ENCODE data around the gene DCHS2.

Gene DCHS2

DNA sequence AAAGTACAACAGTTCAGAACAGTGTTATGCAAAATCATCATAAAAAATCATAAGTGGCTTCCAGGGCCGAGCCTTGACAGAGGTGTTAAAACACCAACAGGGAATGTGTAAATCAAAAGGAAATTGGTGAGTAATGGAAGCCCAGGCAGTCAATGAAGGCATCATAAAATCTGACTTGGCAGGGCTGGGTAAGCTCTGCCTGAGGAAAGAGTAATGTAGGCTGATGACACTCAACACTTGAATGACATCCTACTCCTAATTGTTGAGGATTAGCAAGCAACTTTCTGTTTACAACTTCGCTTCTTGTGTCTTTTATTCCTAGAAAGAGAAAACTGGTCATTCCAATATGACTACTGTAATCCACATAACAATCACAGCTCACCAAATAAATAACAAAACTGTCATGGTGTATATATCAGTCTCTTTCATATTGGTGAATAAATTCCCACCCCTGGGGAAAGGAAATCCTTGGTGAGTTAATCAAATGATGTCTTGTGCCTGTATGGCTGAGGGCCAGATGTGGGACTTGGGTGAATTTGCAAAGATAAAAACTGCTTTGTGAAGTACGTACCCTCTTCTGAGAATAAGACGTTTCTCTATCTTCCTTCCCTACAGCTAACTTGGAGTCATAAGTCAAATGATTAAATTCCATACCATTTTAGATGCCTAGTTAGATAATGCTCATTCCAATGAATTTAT lies 196.8 kb downstream of the DCHS2 start:
- H3K36me3 ChIP-seq (ENCODE audit: insufficient read depth, insufficient read length, low read length) = no peaks in the 10 kb centered on the region
- no peaks in the 10 kb centered on the region for H3K27me3 ChIP-seq (ENCODE audit: insufficient read depth, insufficient read length)
- DNase-seq (ENCODE audit: low read depth, low spot score) = no peak
- H3K9ac ChIP-seq (ENCODE audit: insufficient read length, low read depth) = no peak overlapping the region
- H3K4me3 ChIP-seq (ENCODE audit: insufficient read length, low read depth) = no peak overlapping the region
- no peaks in the 10 kb centered on the region for H3K4me1 ChIP-seq (ENCODE audit: insufficient read depth, insufficient read length)
- TF ChIP-seq SUZ12 (IDR thresholded peaks at IDR 0.05; ENCODE audit: extremely low read depth, insufficient read depth, insufficient read length) = no peak
- no peak for TF ChIP-seq ZNF274 (IDR thresholded peaks at IDR 0.05; ENCODE audit: low read depth, low read length)
- no peak for TF ChIP-seq YY1 (IDR thresholded peaks at IDR 0.05; ENCODE audit: insufficient read depth, insufficient read length)
- H3K9me3 ChIP-seq (ENCODE audit: insufficient read depth, low read length) = no peaks in the 10 kb centered on the region

DNA sequence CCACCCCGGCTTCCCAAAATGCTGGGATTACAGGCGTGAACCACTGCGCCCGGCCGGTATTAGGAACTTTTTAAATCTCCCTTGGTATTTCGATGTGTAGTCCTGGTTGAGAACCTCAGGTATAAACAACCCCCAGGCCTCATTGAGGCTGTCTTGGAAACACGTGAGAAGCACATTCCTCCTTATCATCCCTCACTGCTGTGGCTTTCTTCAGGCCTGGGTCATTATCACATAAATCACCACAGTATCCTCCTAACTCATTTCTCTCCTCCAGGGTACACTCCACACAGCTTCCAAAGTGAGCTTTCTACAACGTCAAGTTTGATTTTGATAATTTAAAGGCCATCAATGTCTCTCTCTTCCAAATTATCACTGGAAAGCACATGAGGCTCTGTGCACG lies 198.2 kb downstream of the DCHS2 start:
- Histone ChIP-seq H3K9ac (ENCODE audit: insufficient read length, low read depth) (no peak overlapping the region), H3K9me3 (ENCODE audit: insufficient read depth, low read length) (no peaks in the 10 kb centered on the region), H3K4me1 (ENCODE audit: insufficient read depth, insufficient read length) (no peaks in the 10 kb centered on the region), H3K4me3 (ENCODE audit: insufficient read length, low read depth) (no peak overlapping the region), H3K27me3 (ENCODE audit: insufficient read depth, insufficient read length) (no peaks in the 10 kb centered on the region), H3K36me3 (ENCODE audit: insufficient read depth, insufficient read length, low read length) (no peaks in the 10 kb centered on the region)
- TF ChIP-seq YY1 (IDR thresholded peaks at IDR 0.05; ENCODE audit: insufficient read depth, insufficient read length) = no peak
- no peak for TF ChIP-seq SUZ12 (IDR thresholded peaks at IDR 0.05; ENCODE audit: extremely low read depth, insufficient read depth, insufficient read length)
- no peak for TF ChIP-seq ZNF274 (IDR thresholded peaks at IDR 0.05; ENCODE audit: low read depth, low read length)
- DNase-seq (ENCODE audit: low read depth, low spot score) = no peak

DNA sequence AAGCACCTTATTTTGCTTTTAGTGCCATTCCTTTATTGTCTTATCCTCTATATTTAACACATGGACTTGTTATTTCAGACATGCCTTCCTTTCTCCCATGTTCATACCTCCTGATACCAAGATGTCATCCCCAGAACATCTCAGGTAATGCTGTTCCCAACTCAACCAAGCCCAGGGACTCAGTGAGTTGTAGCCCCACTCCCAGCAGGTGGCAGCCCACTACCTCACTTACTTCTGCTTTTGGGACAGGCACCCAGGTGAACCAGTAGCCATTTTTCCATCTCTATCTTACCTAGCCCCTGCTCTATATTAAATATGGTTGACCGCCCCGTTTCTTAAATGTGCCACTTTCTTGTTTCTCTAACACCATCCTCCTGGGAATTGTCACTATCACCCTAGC lies 199.0 kb downstream of the DCHS2 start:
- H3K36me3 ChIP-seq (ENCODE audit: insufficient read depth, insufficient read length, low read length) = no peaks in the 10 kb centered on the region
- H3K27me3 ChIP-seq (ENCODE audit: insufficient read depth, insufficient read length) = no peaks in the 10 kb centered on the region
- H3K9ac ChIP-seq (ENCODE audit: insufficient read length, low read depth) = no peak overlapping the region
- no peak for TF ChIP-seq ZNF274 (IDR thresholded peaks at IDR 0.05; ENCODE audit: low read depth, low read length)
- no peak for TF ChIP-seq YY1 (IDR thresholded peaks at IDR 0.05; ENCODE audit: insufficient read depth, insufficient read length)
- TF ChIP-seq SUZ12 (IDR thresholded peaks at IDR 0.05; ENCODE audit: extremely low read depth, insufficient read depth, insufficient read length) = no peak
- no peaks in the 10 kb centered on the region for H3K9me3 ChIP-seq (ENCODE audit: insufficient read depth, low read length)
- no peak for DNase-seq (ENCODE audit: low read depth, low spot score)
- H3K4me3 ChIP-seq (ENCODE audit: insufficient read length, low read depth) = no peak overlapping the region
- H3K4me1 ChIP-seq (ENCODE audit: insufficient read depth, insufficient read length) = no peaks in the 10 kb centered on the region

DNA sequence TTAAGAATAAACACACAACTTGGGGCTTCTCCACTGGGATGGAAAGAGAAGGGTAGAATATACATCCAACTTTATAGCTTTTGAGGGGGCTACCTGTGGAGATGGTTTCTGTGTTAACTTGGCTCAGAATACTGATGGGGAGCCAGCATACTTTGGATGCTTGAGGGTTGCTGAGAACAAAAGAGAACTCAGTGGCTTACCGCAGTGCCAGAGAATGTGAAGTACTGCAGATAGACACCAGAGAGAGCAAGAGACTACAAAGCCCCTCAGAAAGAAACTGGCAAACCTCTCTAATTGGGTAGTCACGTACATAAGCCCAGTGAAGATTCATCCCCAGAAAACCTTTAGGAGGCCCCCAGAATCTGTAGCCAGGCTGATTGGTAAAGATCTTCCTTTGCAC lies 214.4 kb downstream of the DCHS2 start:
- peak; percentile 78 for DNase-seq (ENCODE audit: low read depth, low spot score)
- H3K9ac ChIP-seq (ENCODE audit: insufficient read length, low read depth) = no peak overlapping the region
- no peak overlapping the region for H3K4me3 ChIP-seq (ENCODE audit: insufficient read length, low read depth)
- no peaks in the 10 kb centered on the region for H3K27me3 ChIP-seq (ENCODE audit: insufficient read depth, insufficient read length)
- TF ChIP-seq ZNF274 (IDR thresholded peaks at IDR 0.05; ENCODE audit: low read depth, low read length) (no peak), SUZ12 (IDR thresholded peaks at IDR 0.05; ENCODE audit: extremely low read depth, insufficient read depth, insufficient read length) (no peak), YY1 (IDR thresholded peaks at IDR 0.05; ENCODE audit: insufficient read depth, insufficient read length) (no peak)
- H3K4me1 ChIP-seq (ENCODE audit: insufficient read depth, insufficient read length) = no peaks in the 10 kb centered on the region
- no peaks in the 10 kb centered on the region for H3K36me3 ChIP-seq (ENCODE audit: insufficient read depth, insufficient read length, low read length)
- H3K9me3 ChIP-seq (ENCODE audit: insufficient read depth, low read length) = peaks cover 12% of the 10 kb centered on the region

DNA sequence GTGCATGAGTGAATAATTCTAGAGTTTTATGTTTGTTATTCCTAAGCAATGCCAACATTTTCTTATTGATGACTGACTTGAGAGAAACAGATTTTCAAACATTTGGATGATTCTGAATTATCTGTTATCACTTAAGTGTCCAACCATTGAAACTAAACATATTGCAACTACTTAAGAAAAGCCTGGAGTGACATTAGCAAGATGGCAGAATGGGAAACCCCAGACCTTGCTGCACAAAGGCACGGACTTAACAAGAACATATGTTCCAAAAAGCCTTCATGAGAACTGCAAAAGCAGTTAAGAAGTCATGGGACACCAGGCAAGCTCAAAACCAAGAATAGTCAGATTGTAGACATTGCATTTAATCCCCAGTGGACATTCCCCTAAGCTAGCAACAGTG lies 215.1 kb downstream of the DCHS2 start:
- no peak for TF ChIP-seq SUZ12 (IDR thresholded peaks at IDR 0.05; ENCODE audit: extremely low read depth, insufficient read depth, insufficient read length)
- TF ChIP-seq ZNF274 (IDR thresholded peaks at IDR 0.05; ENCODE audit: low read depth, low read length) = no peak
- no peak for TF ChIP-seq YY1 (IDR thresholded peaks at IDR 0.05; ENCODE audit: insufficient read depth, insufficient read length)
- Histone ChIP-seq H3K9ac (ENCODE audit: insufficient read length, low read depth) (no peak overlapping the region), H3K27me3 (ENCODE audit: insufficient read depth, insufficient read length) (no peaks in the 10 kb centered on the region), H3K36me3 (ENCODE audit: insufficient read depth, insufficient read length, low read length) (no peaks in the 10 kb centered on the region), H3K9me3 (ENCODE audit: insufficient read depth, low read length) (peaks cover 12% of the 10 kb centered on the region), H3K4me1 (ENCODE audit: insufficient read depth, insufficient read length) (no peaks in the 10 kb centered on the region), H3K4me3 (ENCODE audit: insufficient read length, low read depth) (no peak overlapping the region)
- DNase-seq (ENCODE audit: low read depth, low spot score) = no peak

DNA sequence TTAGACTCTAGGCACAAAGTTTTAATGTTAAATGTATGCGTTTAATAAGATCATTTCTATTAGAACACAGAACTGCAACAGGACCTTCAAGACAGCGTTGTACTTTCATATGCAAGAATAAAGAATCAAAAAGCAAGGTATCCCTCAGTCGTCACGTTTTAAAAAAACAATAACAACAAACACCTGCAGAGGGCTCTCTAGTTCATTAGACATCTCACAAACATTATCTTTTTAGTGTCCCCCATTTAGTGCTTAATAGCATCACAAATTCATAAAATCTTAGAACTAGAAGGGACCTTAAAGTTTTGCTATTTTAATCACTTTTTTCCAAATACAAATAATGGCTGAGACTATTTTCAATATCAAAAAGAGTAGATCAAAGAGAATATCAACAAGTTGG lies 236.6 kb downstream of the DCHS2 start:
- H3K9ac ChIP-seq (ENCODE audit: insufficient read length, low read depth) = no peak overlapping the region
- no peaks in the 10 kb centered on the region for H3K36me3 ChIP-seq (ENCODE audit: insufficient read depth, insufficient read length, low read length)
- no peaks in the 10 kb centered on the region for H3K27me3 ChIP-seq (ENCODE audit: insufficient read depth, insufficient read length)
- no peak for DNase-seq (ENCODE audit: low read depth, low spot score)
- H3K4me3 ChIP-seq (ENCODE audit: insufficient read length, low read depth) = no peak overlapping the region
- TF ChIP-seq YY1 (IDR thresholded peaks at IDR 0.05; ENCODE audit: insufficient read depth, insufficient read length) (no peak), SUZ12 (IDR thresholded peaks at IDR 0.05; ENCODE audit: extremely low read depth, insufficient read depth, insufficient read length) (no peak), ZNF274 (IDR thresholded peaks at IDR 0.05; ENCODE audit: low read depth, low read length) (no peak)
- no peaks in the 10 kb centered on the region for H3K4me1 ChIP-seq (ENCODE audit: insufficient read depth, insufficient read length)
- no peaks in the 10 kb centered on the region for H3K9me3 ChIP-seq (ENCODE audit: insufficient read depth, low read length)

DNA sequence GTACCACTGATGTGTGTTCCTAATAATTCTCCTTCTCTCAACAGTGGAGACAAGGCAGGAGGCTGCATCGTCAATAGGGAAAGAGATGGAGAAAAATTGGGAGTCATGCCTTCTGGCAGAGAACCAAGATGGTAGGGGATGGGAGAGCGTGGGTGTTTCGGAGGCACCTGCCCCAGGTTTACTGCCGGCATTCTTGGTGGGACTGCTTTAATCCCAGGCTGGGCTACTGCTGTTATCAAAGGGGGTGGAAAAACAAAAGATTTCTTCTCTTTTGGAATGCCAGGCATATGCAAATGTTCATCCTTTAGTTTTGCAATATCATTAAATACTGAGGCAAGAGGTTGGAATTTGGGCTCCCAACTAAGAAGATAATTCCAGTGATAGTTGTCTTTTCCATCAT lies 257.0 kb downstream of the DCHS2 start:
- H3K4me1 ChIP-seq (ENCODE audit: insufficient read depth, insufficient read length) = no peaks in the 10 kb centered on the region
- no peaks in the 10 kb centered on the region for H3K36me3 ChIP-seq (ENCODE audit: insufficient read depth, insufficient read length, low read length)
- no peak for TF ChIP-seq ZNF274 (IDR thresholded peaks at IDR 0.05; ENCODE audit: low read depth, low read length)
- no peak for TF ChIP-seq YY1 (IDR thresholded peaks at IDR 0.05; ENCODE audit: insufficient read depth, insufficient read length)
- no peak for TF ChIP-seq SUZ12 (IDR thresholded peaks at IDR 0.05; ENCODE audit: extremely low read depth, insufficient read depth, insufficient read length)
- H3K9me3 ChIP-seq (ENCODE audit: insufficient read depth, low read length) = no peaks in the 10 kb centered on the region
- H3K27me3 ChIP-seq (ENCODE audit: insufficient read depth, insufficient read length) = no peaks in the 10 kb centered on the region
- H3K4me3 ChIP-seq (ENCODE audit: insufficient read length, low read depth) = no peak overlapping the region
- DNase-seq (ENCODE audit: low read depth, low spot score) = no peak
- no peak overlapping the region for H3K9ac ChIP-seq (ENCODE audit: insufficient read length, low read depth)

All from NT2/D1 (cell line).